Kidney glomerular epithelial cell (primary cell): ENCODE results near the gene OR5L1.

Experiments used
- DNase-seq: peaks from one replicate; lab custom pipeline; 2025; lab: John Stamatoyannopoulos, UW

Gene OR5L1

DNA sequence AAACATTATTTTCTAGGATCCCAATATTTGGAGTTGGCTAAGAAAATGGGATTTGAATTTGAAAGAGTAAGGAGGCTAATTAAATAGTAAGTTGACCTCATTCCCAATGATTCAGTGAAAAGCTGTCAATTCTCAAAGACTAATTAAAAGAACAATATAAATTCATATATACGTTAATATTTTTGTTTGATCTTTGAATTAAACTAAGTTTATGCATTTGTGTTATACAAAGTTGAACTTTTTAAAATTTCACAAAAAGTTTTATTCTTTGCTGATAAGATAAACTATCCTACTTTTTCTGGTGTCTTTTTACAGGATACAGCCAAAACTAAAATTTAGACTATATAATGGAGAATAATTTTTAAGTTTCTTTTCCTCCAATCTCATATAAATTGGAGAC, at the start of gene OR5L1:
TSS of gene OR5L1 (plus strand) at position 301 of the 400 bp plus-strand sequence. CDS start 100 bp downstream, outside the sequence.
- DNase-seq = no peak

DNA sequence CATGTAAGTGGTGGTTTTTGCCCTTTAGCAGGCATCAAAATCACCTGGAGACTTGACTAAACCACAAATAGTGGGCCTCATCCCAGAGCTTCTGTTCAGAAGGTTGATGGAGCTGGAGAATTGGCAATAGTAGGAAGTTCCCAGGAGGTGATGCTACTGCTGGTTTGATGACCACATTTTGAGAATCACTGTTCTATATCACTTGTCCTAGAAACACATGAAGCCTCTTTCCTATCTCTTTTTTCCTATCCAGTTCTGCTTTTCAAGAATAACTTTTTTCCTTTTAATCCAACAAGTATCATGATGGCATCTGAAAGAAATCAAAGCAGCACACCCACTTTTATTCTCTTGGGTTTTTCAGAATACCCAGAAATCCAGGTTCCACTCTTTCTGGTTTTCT, 38.0 kb upstream of the OR5L1 start, which contains the start of gene OR5D13:
TSS of gene OR5D13 (plus strand) at position 301 of the 400 bp plus-strand sequence. CDS start at position 301, 0 bp downstream.
- no peak for DNase-seq

GRCh38 chr11:55791606-55792005, 19.6 kb upstream of the OR5L1 start:
- no peak for DNase-seq

DNA sequence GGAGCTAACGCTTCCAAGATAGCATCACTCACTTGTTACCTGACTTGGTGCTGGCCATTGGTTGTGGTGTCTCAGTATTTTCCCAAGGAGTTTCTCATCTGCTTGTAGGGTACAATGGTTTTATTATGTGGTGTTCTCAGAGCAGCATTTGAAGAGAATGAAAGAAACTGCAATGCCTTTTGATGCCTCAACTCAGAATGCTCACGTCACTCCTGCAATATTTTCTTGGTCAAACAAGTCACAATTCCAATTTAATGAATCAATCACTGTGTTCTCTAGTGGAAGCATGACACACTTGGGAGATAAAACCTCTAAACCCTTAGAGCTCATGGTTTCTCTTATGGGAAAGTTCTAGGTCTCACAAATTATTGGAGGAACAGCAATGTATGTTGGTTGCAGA, 17.8 kb upstream of the OR5L1 start:
- DNase-seq = no peak

DNA sequence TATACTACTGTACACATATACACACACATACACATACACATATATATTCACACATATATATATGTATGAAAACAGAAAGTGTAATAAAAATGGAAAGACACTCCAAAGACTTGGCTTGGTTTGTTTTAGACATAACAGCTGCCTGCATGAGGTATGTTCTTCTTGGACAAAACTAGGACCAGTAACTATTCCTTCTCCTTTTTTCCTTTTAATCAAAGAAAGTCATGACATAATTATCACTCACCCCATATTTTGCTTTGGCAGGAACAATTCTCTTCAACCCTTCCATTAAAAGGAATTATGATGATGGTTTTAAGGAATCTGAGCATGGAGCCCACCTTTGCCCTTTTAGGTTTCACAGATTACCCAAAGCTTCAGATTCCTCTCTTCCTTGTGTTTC, 15.9 kb upstream of the OR5L1 start, which contains the start of gene OR5D14:
TSS of gene OR5D14 (plus strand) at position 301 of the 400 bp plus-strand sequence. CDS start at position 301, 0 bp downstream.
- DNase-seq = no peak

GRCh38 chr11:55806248-55806647, 4.9 kb upstream of the OR5L1 start:
- no peak for DNase-seq

- no peak for DNase-seq
Observed at GRCh38 chr11:55819330-55819729, 8.2 kb downstream of the OR5L1 start, which contains the start of gene OR5D18. TSS of gene OR5D18 (plus strand) at chr11:55819630. CDS start at chr11:55819630, 0 bp downstream.

- DNase-seq = no peak
Observed at GRCh38 chr11:55826919-55827318, 15.8 kb downstream of the OR5L1 start, which contains the start of gene OR5L2. TSS of gene OR5L2 (plus strand) at chr11:55827219. CDS start at chr11:55827219, 0 bp downstream.

- no peak for DNase-seq
Observed at GRCh38 chr11:55838452-55838851, 27.3 kb downstream of the OR5L1 start, which contains the start of gene OR5D16. TSS of gene OR5D16 (plus strand) at chr11:55838752. CDS start at chr11:55838752, 0 bp downstream.

GRCh38 chr11:55847453-55847852, 36.3 kb downstream of the OR5L1 start:
- no peak for DNase-seq

GRCh38 chr11:55849037-55849436, 37.9 kb downstream of the OR5L1 start:
- no peak for DNase-seq

GRCh38 chr11:55852141-55852540, 41.0 kb downstream of the OR5L1 start:
- no peak for DNase-seq

- DNase-seq = no peak
Observed at GRCh38 chr11:55854704-55855103, 43.5 kb downstream of the OR5L1 start.
